ENCODE results near the gene ETV3. TPM values are rescaled to one million over a fixed set of nuclear protein-coding genes. Genes with fewer than 3 reads are reported as not detected.

ETV3 gene
- total and polyA plus RNA-seq, 2 donors from 2014 or later = 3.5 to 24.8 TPM

- Histone ChIP-seq H3K9me3 (ENCODE audit: control insufficient read depth in 2 of 3, insufficient read depth in 1 of 3, low read length in 3 of 3) (no peaks in the 10 kb centered on the region), H3K27me3 (ENCODE audit: control insufficient read depth, insufficient read depth, low read length) (no peaks in the 10 kb centered on the region), H3K36me3 (ENCODE audit: control insufficient read depth in 2 of 3, insufficient read depth in 3 of 3, low read length in 3 of 3) (no peaks in the 10 kb centered on the region), H3K4me1 (ENCODE audit: control insufficient read depth in 2 of 3, insufficient read depth in 2 of 3, low read depth in 1 of 3, low read length in 3 of 3) (no peaks in the 10 kb centered on the region), H3K9ac (ENCODE audit: low read length in 3 of 3) (no peak overlapping the region), H3K4me3 (ENCODE audit: low read length in 3 of 3) (no peak overlapping the region), H3K27ac (ENCODE audit: low read depth in 2 of 2, low read length in 2 of 2) (no peak overlapping the region)
- no peak for DNase-seq
- FAIRE-seq = no peak
- intact Hi-C loops (cut with DNase I) = no loop called here
- no peak for TF ChIP-seq CTCF (IDR thresholded peaks at IDR 0.05; ENCODE audit: borderline replicate concordance, extremely low read depth, insufficient read depth)
These were observed 52.8 kb downstream of the ETV3 start for GRCh38 chr1:157085421-157085820.

- Histone ChIP-seq H3K4me3 (ENCODE audit: low read length in 3 of 3) (no peak overlapping the region), H3K27me3 (ENCODE audit: control insufficient read depth, insufficient read depth, low read length) (no peaks in the 10 kb centered on the region), H3K36me3 (ENCODE audit: control insufficient read depth in 2 of 3, insufficient read depth in 3 of 3, low read length in 3 of 3) (no peaks in the 10 kb centered on the region), H3K9me3 (ENCODE audit: control insufficient read depth in 2 of 3, insufficient read depth in 1 of 3, low read length in 3 of 3) (no peaks in the 10 kb centered on the region), H3K4me1 (ENCODE audit: control insufficient read depth in 2 of 3, insufficient read depth in 2 of 3, low read depth in 1 of 3, low read length in 3 of 3) (no peaks in the 10 kb centered on the region), H3K9ac (ENCODE audit: low read length in 3 of 3) (no peak overlapping the region), H3K27ac (ENCODE audit: low read depth in 2 of 2, low read length in 2 of 2) (no peak overlapping the region)
- TF ChIP-seq CTCF (IDR thresholded peaks at IDR 0.05; ENCODE audit: borderline replicate concordance, extremely low read depth, insufficient read depth) = no peak
- intact Hi-C loops (cut with DNase I) = no loop called here
- DNase-seq (no peak), FAIRE-seq (no peak)
These were observed 53.5 kb downstream of the ETV3 start for GRCh38 chr1:157084720-157085119.

DNA sequence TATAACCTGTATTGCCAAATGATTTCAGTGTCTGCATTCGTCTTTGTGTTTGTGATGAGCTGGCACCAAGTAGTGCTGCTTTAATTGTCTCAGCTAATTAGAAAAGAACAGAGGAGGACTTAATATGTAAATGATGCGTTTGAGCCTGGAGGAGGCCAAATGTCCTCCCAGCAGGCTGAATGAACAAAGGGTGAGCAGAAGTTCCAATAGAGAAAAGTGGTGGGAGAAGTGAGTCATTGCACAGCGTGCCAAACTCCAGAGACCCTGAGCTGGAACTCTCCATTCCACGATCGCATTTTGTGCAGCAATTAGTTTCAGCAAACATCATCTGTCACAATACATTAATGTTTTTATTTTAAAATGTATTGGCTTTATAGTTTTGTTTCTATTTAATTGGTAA lies 56.5 kb downstream of the ETV3 start:
- FAIRE-seq (no peak), DNase-seq (no peak)
- H3K4me3 ChIP-seq (ENCODE audit: low read length in 3 of 3) = no peak overlapping the region
- no peak overlapping the region for H3K27ac ChIP-seq (ENCODE audit: low read depth in 2 of 2, low read length in 2 of 2)
- H3K9me3 ChIP-seq (ENCODE audit: control insufficient read depth in 2 of 3, insufficient read depth in 1 of 3, low read length in 3 of 3) = no peaks in the 10 kb centered on the region
- no peaks in the 10 kb centered on the region for H3K4me1 ChIP-seq (ENCODE audit: control insufficient read depth in 2 of 3, insufficient read depth in 2 of 3, low read depth in 1 of 3, low read length in 3 of 3)
- H3K36me3 ChIP-seq (ENCODE audit: control insufficient read depth in 2 of 3, insufficient read depth in 3 of 3, low read length in 3 of 3) = no peaks in the 10 kb centered on the region
- no peak for TF ChIP-seq CTCF (IDR thresholded peaks at IDR 0.05; ENCODE audit: borderline replicate concordance, extremely low read depth, insufficient read depth)
- no peaks in the 10 kb centered on the region for H3K27me3 ChIP-seq (ENCODE audit: control insufficient read depth, insufficient read depth, low read length)
- H3K9ac ChIP-seq (ENCODE audit: low read length in 3 of 3) = no peak overlapping the region
- intact Hi-C loops (cut with DNase I) = no loop called here

GRCh38 chr1:157080714-157081113 lies 57.5 kb downstream of the ETV3 start:
- Histone ChIP-seq H3K27ac (ENCODE audit: low read depth in 2 of 2, low read length in 2 of 2) (no peak overlapping the region), H3K36me3 (ENCODE audit: control insufficient read depth in 2 of 3, insufficient read depth in 3 of 3, low read length in 3 of 3) (no peaks in the 10 kb centered on the region), H3K9ac (ENCODE audit: low read length in 3 of 3) (no peak overlapping the region), H3K4me3 (ENCODE audit: low read length in 3 of 3) (no peak overlapping the region), H3K4me1 (ENCODE audit: control insufficient read depth in 2 of 3, insufficient read depth in 2 of 3, low read depth in 1 of 3, low read length in 3 of 3) (no peaks in the 10 kb centered on the region), H3K9me3 (ENCODE audit: control insufficient read depth in 2 of 3, insufficient read depth in 1 of 3, low read length in 3 of 3) (no peaks in the 10 kb centered on the region), H3K27me3 (ENCODE audit: control insufficient read depth, insufficient read depth, low read length) (no peaks in the 10 kb centered on the region)
- FAIRE-seq = no peak
- no peak for TF ChIP-seq CTCF (IDR thresholded peaks at IDR 0.05; ENCODE audit: borderline replicate concordance, extremely low read depth, insufficient read depth)
- no peak for DNase-seq
- intact Hi-C loops (cut with DNase I) = no loop called here
